ENCODE measurements around the gene HOXC9.

HOXC9 gene

GRCh38 chr12:54025499-54026405 is 25.8 kb downstream of the HOXC9 start:
- no peak for DNase-seq (ENCODE audit: low spot score)

- no peak for DNase-seq (ENCODE audit: low spot score)
Measured at GRCh38 chr12:54026640-54027441, 26.9 kb downstream of the HOXC9 start.

- DNase-seq (ENCODE audit: low spot score): no peak
Measured at GRCh38 chr12:54027442-54027786, 27.5 kb downstream of the HOXC9 start.

GRCh38 chr12:54028314-54029201 is 28.6 kb downstream of the HOXC9 start, which contains the start of gene HOXC6:
Gene HOXC6 (plus strand): TSS chr12:54028440. CDS start chr12:54028522, 82 bp downstream.
- DNase-seq (ENCODE audit: low spot score): no peak

GRCh38 chr12:54029529-54030441 is 29.8 kb downstream of the HOXC9 start:
- DNase-seq (ENCODE audit: low spot score): no peak

- DNase-seq (ENCODE audit: low spot score): no peak
Measured at GRCh38 chr12:54030442-54030801, 30.5 kb downstream of the HOXC9 start.

- DNase-seq (ENCODE audit: low spot score): peak; percentile 63
Measured at GRCh38 chr12:54030889-54031471, 31.0 kb downstream of the HOXC9 start.

GRCh38 chr12:54031480-54031879 is 31.5 kb downstream of the HOXC9 start:
- no peak for DNase-seq (ENCODE audit: low spot score)

GRCh38 chr12:54032086-54032619 is 32.2 kb downstream of the HOXC9 start:
- DNase-seq (ENCODE audit: low spot score): no peak

- peak; percentile 88 for DNase-seq (ENCODE audit: low spot score)
Measured at GRCh38 chr12:54032627-54033100, 32.7 kb downstream of the HOXC9 start, which contains the start of gene HOXC5. Gene HOXC5 (plus strand): TSS chr12:54033050. CDS start chr12:54033123, 73 bp downstream.

GRCh38 chr12:54033106-54033979 is 33.4 kb downstream of the HOXC9 start:
- DNase-seq (ENCODE audit: low spot score): peak; percentile 63

GRCh38 chr12:54033980-54034784 is 34.2 kb downstream of the HOXC9 start:
- DNase-seq (ENCODE audit: low spot score): no peak

GRCh38 chr12:54034785-54035310 is 34.9 kb downstream of the HOXC9 start:
- no peak for DNase-seq (ENCODE audit: low spot score)

GRCh38 chr12:54035568-54036264 is 35.8 kb downstream of the HOXC9 start:
- DNase-seq (ENCODE audit: low spot score): no peak

GRCh38 chr12:54036620-54037359 is 36.8 kb downstream of the HOXC9 start:
- no peak for DNase-seq (ENCODE audit: low spot score)
